ENCODE data around the gene RPIA. TPM values are rescaled to one million over a fixed set of nuclear protein-coding genes. Genes with fewer than 3 reads are reported as not detected.
"Not testable (repeated sequence)": the region's sequence is repeated elsewhere in the genome, so short reads cannot be mapped to it uniquely, and the experiment has no call there.

The RPIA gene
- total RNA-seq, 1 experiment from 2014 or later: 14.1 TPM

DNA sequence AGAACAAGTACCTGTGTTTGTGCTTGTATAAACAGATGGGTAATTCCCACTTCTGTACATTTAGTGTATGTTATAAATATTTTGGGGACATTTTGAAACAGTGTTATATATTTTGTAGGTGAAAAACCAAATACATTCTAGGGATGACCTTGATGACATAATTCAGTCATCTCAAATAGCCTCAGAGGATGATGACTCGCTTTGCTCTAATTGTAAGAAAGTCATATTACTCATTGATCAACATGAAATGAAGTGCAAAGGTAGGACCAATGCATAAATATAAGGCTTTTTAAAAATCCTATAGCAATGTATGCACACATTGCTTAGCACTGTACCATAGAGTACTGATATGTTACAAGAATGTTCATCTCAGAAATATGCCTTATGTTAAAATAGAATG is 105.7 kb downstream of the RPIA start:
- peaks cover 50% of the 10 kb centered on the region for H3K27me3 Mint-ChIP-seq (ENCODE audit: insufficient read depth, unreplicated experiment)
- CTCF ChIA-PET; DNase-seq (ENCODE audit: unreplicated experiment); BruUV-seq (replicated peaks); H3K4me3 Mint-ChIP-seq (ENCODE audit: unreplicated experiment); intact Hi-C loops (cut with micrococcal nuclease); H3K4me1 Mint-ChIP-seq (ENCODE audit: insufficient read depth, unreplicated experiment); H3K36me3 Mint-ChIP-seq (ENCODE audit: insufficient read depth, unreplicated experiment); POLR2A ChIA-PET; H3K9me3 Mint-ChIP-seq (ENCODE audit: unreplicated experiment); H3K27ac Mint-ChIP-seq (ENCODE audit: low read depth, unreplicated experiment): not testable (repeated sequence)

Other genes starting within 250 kb of the RPIA start
- not detected in 2 replicates for gene FOXI3, start 239.0 kb upstream of the RPIA start, total RNA-seq (2022)
- 21.6 and 21.8 TPM in 2 replicates for gene EIF2AK3, start 64.2 kb upstream of the RPIA start, total RNA-seq (2022)

Data from MCF 10A (cell line).